ENCODE results near the gene BTBD18.

The BTBD18 gene

DNA sequence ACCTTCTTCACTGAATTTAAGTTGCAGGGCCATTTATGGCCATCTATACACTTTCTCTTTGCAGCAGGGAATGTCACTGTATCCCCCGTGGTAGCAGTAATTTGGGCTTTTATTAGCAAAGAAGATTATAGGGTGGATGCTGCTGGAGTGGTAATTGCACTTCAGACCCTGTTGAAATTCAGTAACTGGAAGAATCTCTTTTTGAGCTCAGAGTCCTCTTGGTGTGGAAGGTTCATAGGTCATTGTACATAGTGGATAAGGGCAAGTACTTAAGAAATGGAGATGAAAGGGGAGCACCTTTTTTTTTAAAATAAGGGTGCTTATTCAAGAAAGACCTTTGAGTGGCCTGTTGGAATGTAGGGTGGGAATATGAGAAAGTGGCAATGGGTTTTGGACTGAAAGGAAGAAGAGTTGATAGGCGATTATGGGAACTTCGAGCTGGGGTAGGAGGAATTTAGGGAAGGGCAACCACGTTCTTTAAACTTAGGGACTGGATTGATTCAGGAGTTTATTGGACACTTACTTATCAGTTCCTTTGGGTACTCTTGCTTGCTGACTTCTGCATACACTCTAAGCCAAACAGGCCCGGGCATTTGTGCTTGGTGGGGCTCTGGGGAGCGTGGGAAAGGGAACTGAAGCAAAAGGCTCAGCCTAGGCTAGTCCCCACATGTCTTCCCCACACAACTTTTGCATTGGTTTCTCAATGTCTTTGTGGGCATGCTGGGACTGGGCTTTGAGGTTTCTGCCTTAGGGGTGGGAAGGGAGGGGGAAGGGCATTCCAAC is 36.5 kb upstream of the BTBD18 start:
- Histone ChIP-seq H3K4me1 (ENCODE audit: control insufficient read depth, insufficient read depth, low read length, poor library complexity, severe bottlenecking) (peaks cover 38% of the 10 kb centered on the region), H3K36me3 (ENCODE audit: control insufficient read depth, insufficient read depth, low read length) (peaks cover 64% of the 10 kb centered on the region), H3K4me3 (ENCODE audit: extremely low read depth, insufficient read depth, low read length, poor library complexity, severe bottlenecking) (no peak overlapping the region)

GRCh38 chr11:57787006-57787604 is 35.5 kb upstream of the BTBD18 start:
- no peak overlapping the region for H3K4me3 ChIP-seq (ENCODE audit: extremely low read depth, insufficient read depth, low read length, poor library complexity, severe bottlenecking)
- H3K4me1 ChIP-seq (ENCODE audit: control insufficient read depth, insufficient read depth, low read length, poor library complexity, severe bottlenecking): peaks cover 32% of the 10 kb centered on the region
- WGBS, 2 experiments (ENCODE audit: insufficient coverage in 2 of 2): 86 to 100% methylated on average over 1 to 2 of the region's 4 CpGs
- H3K36me3 ChIP-seq (ENCODE audit: control insufficient read depth, insufficient read depth, low read length): peaks cover 63% of the 10 kb centered on the region
- H3K9me3 ChIP-seq (ENCODE audit: control insufficient read depth, low read length): no peaks in the 10 kb centered on the region
- no peak overlapping the region for H3K27ac ChIP-seq (ENCODE audit: low read depth, low read length, severe bottlenecking)

More for the DNA sequence above, 36.5 kb upstream of the BTBD18 start:
- no peaks in the 10 kb centered on the region for H3K9me3 ChIP-seq (ENCODE audit: control insufficient read depth, low read length)
- peak overlapping the region; percentile 46 for H3K27ac ChIP-seq (ENCODE audit: low read depth, low read length, severe bottlenecking)
- WGBS, 2 experiments (ENCODE audit: insufficient coverage in 2 of 2): 74 to 78% methylated on average over 4 of the region's 6 CpGs

GRCh38 chr11:57786436-57786835 is 34.8 kb upstream of the BTBD18 start:
- no peaks in the 10 kb centered on the region for H3K9me3 ChIP-seq (ENCODE audit: control insufficient read depth, low read length)
- H3K4me3 ChIP-seq (ENCODE audit: extremely low read depth, insufficient read depth, low read length, poor library complexity, severe bottlenecking): no peak overlapping the region
- peaks cover 61% of the 10 kb centered on the region for H3K36me3 ChIP-seq (ENCODE audit: control insufficient read depth, insufficient read depth, low read length)
- H3K4me1 ChIP-seq (ENCODE audit: control insufficient read depth, insufficient read depth, low read length, poor library complexity, severe bottlenecking): peaks cover 31% of the 10 kb centered on the region
- WGBS, 2 experiments (ENCODE audit: insufficient coverage in 2 of 2): 92% methylated on average over 2 of the region's 4 CpGs; no CpG with 5 or more reads in 1 of the 2 experiments
- no peak overlapping the region for H3K27ac ChIP-seq (ENCODE audit: low read depth, low read length, severe bottlenecking)

- H3K9me3 ChIP-seq (ENCODE audit: control insufficient read depth, low read length): no peaks in the 10 kb centered on the region
- H3K27ac ChIP-seq (ENCODE audit: low read depth, low read length, severe bottlenecking): no peak overlapping the region
- WGBS, 2 experiments (ENCODE audit: insufficient coverage in 2 of 2): 83% methylated on average over 1 of the region's 2 CpGs; no CpG with 5 or more reads in 1 of the 2 experiments
Observed at GRCh38 chr11:57785072-57785471, 33.5 kb upstream of the BTBD18 start.

GRCh38 chr11:57781529-57781943 is 29.9 kb upstream of the BTBD18 start:
- WGBS, 2 experiments (ENCODE audit: insufficient coverage in 2 of 2): 63% methylated on average over 1 of the region's 3 CpGs; no CpG with 5 or more reads in 1 of the 2 experiments
- H3K27ac ChIP-seq (ENCODE audit: low read depth, low read length, severe bottlenecking): peak overlapping the region; percentile 25
- peaks cover 52% of the 10 kb centered on the region for H3K4me1 ChIP-seq (ENCODE audit: control insufficient read depth, insufficient read depth, low read length, poor library complexity, severe bottlenecking)

More at GRCh38 chr11:57785072-57785471, 33.5 kb upstream of the BTBD18 start:
- H3K36me3 ChIP-seq (ENCODE audit: control insufficient read depth, insufficient read depth, low read length): peaks cover 48% of the 10 kb centered on the region
- no peak overlapping the region for H3K4me3 ChIP-seq (ENCODE audit: extremely low read depth, insufficient read depth, low read length, poor library complexity, severe bottlenecking)
- H3K4me1 ChIP-seq (ENCODE audit: control insufficient read depth, insufficient read depth, low read length, poor library complexity, severe bottlenecking): peaks cover 36% of the 10 kb centered on the region

GRCh38 chr11:57779276-57779675 is 27.7 kb upstream of the BTBD18 start:
- Histone ChIP-seq H3K4me1 (ENCODE audit: control insufficient read depth, insufficient read depth, low read length, poor library complexity, severe bottlenecking) (peaks cover 70% of the 10 kb centered on the region), H3K4me3 (ENCODE audit: extremely low read depth, insufficient read depth, low read length, poor library complexity, severe bottlenecking) (peak overlapping the region; percentile 18)

More at GRCh38 chr11:57781529-57781943, 29.9 kb upstream of the BTBD18 start:
- Histone ChIP-seq H3K36me3 (ENCODE audit: control insufficient read depth, insufficient read depth, low read length) (peaks cover 26% of the 10 kb centered on the region), H3K4me3 (ENCODE audit: extremely low read depth, insufficient read depth, low read length, poor library complexity, severe bottlenecking) (no peak overlapping the region), H3K9me3 (ENCODE audit: control insufficient read depth, low read length) (no peaks in the 10 kb centered on the region)

DNA sequence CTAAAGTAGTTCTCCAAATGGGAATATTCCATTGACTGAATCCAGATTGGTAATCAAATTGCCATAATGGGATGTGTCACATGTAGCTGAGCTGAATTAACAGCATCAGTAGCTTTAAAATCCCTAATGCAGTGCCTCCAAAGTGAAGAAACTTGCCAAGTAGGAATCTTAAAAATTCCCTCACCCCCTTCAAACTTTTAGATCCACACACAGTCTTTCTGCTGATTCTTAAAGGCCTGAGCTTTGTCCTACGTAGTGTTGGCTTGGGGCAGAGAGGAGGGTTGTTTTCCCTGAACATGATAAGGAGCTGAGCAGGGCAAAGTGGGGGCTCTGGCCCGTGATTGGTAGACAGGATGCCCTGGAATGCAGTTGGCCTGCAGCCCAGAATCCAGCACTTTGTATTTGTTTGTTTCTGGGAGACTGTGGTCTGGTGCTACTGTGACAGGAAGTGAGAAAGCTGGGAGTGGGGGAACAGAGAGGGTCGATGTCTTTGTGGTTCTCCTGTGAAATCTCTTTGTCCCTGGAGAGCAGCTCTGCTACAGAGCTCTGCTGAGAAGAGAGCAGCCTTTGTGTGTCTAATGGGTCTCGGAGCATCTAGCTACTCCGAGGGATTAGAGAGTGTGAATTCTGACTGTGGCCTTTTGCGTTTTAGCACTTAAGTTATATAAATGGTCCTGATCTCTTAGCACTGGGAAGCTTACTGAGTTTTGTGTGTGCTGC is 26.9 kb upstream of the BTBD18 start:
- H3K27ac ChIP-seq (ENCODE audit: low read depth, low read length, severe bottlenecking): peak overlapping the region; percentile 100
- no peaks in the 10 kb centered on the region for H3K9me3 ChIP-seq (ENCODE audit: control insufficient read depth, low read length)
- H3K36me3 ChIP-seq (ENCODE audit: control insufficient read depth, insufficient read depth, low read length): peaks cover 17% of the 10 kb centered on the region
- WGBS, 2 experiments (ENCODE audit: insufficient coverage in 2 of 2): 0 to 9% methylated on average over 3 to 4 of the region's 6 CpGs
- H3K4me1 ChIP-seq (ENCODE audit: control insufficient read depth, insufficient read depth, low read length, poor library complexity, severe bottlenecking): peaks cover 73% of the 10 kb centered on the region
- peak overlapping the region; percentile 18 for H3K4me3 ChIP-seq (ENCODE audit: extremely low read depth, insufficient read depth, low read length, poor library complexity, severe bottlenecking)

More at GRCh38 chr11:57779276-57779675, 27.7 kb upstream of the BTBD18 start:
- Histone ChIP-seq H3K27ac (ENCODE audit: low read depth, low read length, severe bottlenecking) (peak overlapping the region; percentile 100), H3K9me3 (ENCODE audit: control insufficient read depth, low read length) (no peaks in the 10 kb centered on the region), H3K36me3 (ENCODE audit: control insufficient read depth, insufficient read depth, low read length) (peaks cover 17% of the 10 kb centered on the region)
- 43 to 44% methylated on average over 1 of the region's 1 CpG for WGBS, 2 experiments (ENCODE audit: insufficient coverage in 2 of 2)

- no peaks in the 10 kb centered on the region for H3K9me3 ChIP-seq (ENCODE audit: control insufficient read depth, low read length)
- WGBS, 2 experiments (ENCODE audit: insufficient coverage in 2 of 2): 18 to 43% methylated on average over 3 of the region's 3 CpGs
- peaks cover 75% of the 10 kb centered on the region for H3K4me1 ChIP-seq (ENCODE audit: control insufficient read depth, insufficient read depth, low read length, poor library complexity, severe bottlenecking)
- H3K36me3 ChIP-seq (ENCODE audit: control insufficient read depth, insufficient read depth, low read length): peaks cover 20% of the 10 kb centered on the region
- H3K27ac ChIP-seq (ENCODE audit: low read depth, low read length, severe bottlenecking): peak overlapping the region; percentile 100
- H3K4me3 ChIP-seq (ENCODE audit: extremely low read depth, insufficient read depth, low read length, poor library complexity, severe bottlenecking): peak overlapping the region; percentile 12
Observed at GRCh38 chr11:57777969-57778317, 26.3 kb upstream of the BTBD18 start.

DNA sequence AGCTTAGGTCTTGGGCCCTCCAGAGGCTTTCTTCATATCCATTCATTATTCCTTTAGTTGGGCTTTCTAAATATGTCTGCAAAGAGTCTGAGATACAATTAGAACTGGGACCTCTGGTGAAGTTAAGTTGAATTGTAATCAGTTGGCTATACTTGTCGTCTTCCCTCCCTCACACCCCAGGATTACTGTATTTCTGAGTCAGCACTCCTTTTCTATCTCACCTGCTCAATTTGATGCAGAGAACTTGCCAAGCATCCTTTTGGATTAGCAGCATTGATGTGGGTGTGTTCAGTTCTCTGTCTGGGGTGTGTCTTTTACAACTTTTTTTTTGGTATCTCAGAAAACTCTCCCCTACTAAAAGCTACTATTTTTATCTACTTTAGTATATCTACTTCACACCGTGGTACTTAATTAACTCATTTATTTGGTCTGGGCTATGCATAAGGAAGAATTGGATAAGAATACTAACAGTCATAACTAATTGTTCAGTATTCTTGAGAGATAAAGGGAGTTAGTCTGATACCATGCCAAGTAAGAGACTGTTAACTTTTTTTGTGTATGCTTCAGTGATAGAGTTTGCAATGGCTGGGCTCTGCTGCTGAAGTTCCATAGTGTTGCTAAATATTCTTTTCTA is 25.1 kb upstream of the BTBD18 start:
- Histone ChIP-seq H3K36me3 (ENCODE audit: control insufficient read depth, insufficient read depth, low read length) (peaks cover 14% of the 10 kb centered on the region), H3K4me1 (ENCODE audit: control insufficient read depth, insufficient read depth, low read length, poor library complexity, severe bottlenecking) (peaks cover 82% of the 10 kb centered on the region), H3K4me3 (ENCODE audit: extremely low read depth, insufficient read depth, low read length, poor library complexity, severe bottlenecking) (no peak overlapping the region), H3K9me3 (ENCODE audit: control insufficient read depth, low read length) (no peaks in the 10 kb centered on the region), H3K27ac (ENCODE audit: low read depth, low read length, severe bottlenecking) (peak overlapping the region; percentile 100)
- WGBS, 2 experiments (ENCODE audit: insufficient coverage in 2 of 2): 20% methylated on average over 1 of the region's 2 CpGs; no CpG with 5 or more reads in 1 of the 2 experiments

DNA sequence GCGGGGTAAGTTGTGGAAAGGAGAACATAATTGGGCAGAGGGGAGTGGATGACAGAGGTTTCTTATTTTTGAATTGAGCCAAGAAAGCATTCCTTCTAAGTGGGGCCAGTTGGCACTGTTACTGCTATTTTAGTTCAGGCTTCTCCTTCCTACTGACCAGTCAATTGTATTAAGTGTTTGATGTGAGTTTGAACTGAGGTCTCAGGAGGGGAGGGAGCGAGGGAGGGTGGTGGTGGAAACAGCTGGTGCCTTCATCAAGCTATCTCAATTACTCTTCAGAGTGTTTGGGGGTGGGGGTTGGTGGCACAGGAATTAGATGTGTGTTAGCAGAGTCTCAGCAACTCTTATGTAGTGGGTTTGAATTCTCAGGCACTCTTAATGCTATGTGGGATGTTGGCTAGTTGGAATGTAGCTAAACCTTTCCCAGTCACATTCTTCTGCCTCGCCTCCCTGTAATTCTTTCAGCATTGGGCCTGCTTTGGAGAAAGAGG is 24.5 kb upstream of the BTBD18 start:
- Histone ChIP-seq H3K4me3 (ENCODE audit: extremely low read depth, insufficient read depth, low read length, poor library complexity, severe bottlenecking) (peak overlapping the region; percentile 11), H3K36me3 (ENCODE audit: control insufficient read depth, insufficient read depth, low read length) (peaks cover 18% of the 10 kb centered on the region), H3K27ac (ENCODE audit: low read depth, low read length, severe bottlenecking) (peak overlapping the region; percentile 100), H3K4me1 (ENCODE audit: control insufficient read depth, insufficient read depth, low read length, poor library complexity, severe bottlenecking) (peaks cover 75% of the 10 kb centered on the region), H3K9me3 (ENCODE audit: control insufficient read depth, low read length) (no peaks in the 10 kb centered on the region)
- WGBS, 2 experiments (ENCODE audit: insufficient coverage in 2 of 2): 73% methylated on average over 1 of the region's 3 CpGs; no CpG with 5 or more reads in 1 of the 2 experiments

Data from mesodermal cell (in vitro differentiated cells).